Measurements from ENCODE around the gene NFASC.

DNA sequence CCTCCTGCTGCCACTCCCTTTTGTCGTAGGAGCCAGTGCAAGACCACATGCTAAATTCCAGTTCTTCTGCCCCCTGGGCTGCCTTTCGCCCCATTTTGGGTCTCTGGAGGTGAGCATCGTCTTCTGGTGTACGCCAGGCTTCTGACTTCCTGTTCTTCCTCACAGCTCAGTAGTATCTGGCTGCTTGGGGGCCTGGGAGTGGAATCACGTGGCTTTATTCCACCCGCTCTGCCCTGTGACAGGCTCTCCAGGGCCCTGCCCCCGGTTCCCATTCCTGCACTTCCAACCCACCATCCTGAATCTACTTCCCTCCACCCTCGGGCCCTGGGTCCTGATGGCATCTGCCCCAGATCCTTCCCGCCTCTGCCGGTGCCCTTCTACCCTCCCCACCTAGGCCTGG is 3.6 kb downstream of the NFASC start:
- TF ChIP-seq SIN3A (IDR thresholded peaks at IDR 0.05; ENCODE audit: borderline replicate concordance, insufficient read depth, low read length) (no peak), POLR2AphosphoS5 (IDR thresholded peaks at IDR 0.05; ENCODE audit: low read depth, low read length) (no peak), TAF1 (IDR thresholded peaks at IDR 0.05; ENCODE audit: borderline replicate concordance, insufficient read depth, low read length) (no peak), FOXP2 (optimal IDR thresholded peaks at IDR 0.05; ENCODE audit: borderline replicate concordance, extremely low read depth, extremely low read length, insufficient read depth) (no peak)
- TF ChIP-seq, protein P1, sequence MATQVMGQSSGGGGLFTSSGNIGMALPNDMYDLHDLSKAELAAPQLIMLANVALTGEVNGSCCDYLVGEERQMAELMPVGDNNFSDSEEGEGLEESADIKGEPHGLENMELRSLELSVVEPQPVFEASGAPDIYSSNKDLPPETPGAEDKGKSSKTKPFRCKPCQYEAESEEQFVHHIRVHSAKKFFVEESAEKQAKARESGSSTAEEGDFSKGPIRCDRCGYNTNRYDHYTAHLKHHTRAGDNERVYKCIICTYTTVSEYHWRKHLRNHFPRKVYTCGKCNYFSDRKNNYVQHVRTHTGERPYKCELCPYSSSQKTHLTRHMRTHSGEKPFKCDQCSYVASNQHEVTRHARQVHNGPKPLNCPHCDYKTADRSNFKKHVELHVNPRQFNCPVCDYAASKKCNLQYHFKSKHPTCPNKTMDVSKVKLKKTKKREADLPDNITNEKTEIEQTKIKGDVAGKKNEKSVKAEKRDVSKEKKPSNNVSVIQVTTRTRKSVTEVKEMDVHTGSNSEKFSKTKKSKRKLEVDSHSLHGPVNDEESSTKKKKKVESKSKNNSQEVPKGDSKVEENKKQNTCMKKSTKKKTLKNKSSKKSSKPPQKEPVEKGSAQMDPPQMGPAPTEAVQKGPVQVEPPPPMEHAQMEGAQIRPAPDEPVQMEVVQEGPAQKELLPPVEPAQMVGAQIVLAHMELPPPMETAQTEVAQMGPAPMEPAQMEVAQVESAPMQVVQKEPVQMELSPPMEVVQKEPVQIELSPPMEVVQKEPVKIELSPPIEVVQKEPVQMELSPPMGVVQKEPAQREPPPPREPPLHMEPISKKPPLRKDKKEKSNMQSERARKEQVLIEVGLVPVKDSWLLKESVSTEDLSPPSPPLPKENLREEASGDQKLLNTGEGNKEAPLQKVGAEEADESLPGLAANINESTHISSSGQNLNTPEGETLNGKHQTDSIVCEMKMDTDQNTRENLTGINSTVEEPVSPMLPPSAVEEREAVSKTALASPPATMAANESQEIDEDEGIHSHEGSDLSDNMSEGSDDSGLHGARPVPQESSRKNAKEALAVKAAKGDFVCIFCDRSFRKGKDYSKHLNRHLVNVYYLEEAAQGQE (IDR thresholded peaks at IDR 0.05; ENCODE audit: insufficient read depth in 1 of 2, low read depth in 2 of 2, low read length in 2 of 2) = no peak
